ENCODE measurements around the gene NCL. TPM values are rescaled to one million over a fixed set of nuclear protein-coding genes. Genes with fewer than 3 reads are reported as not detected.

NCL gene
- total RNA-seq, 4 donors from 2014 or later = 104 to 220 (median 175) TPM

GRCh38 chr2:231488331-231488730 lies 24.0 kb upstream of the NCL start:
- Histone ChIP-seq H3K36me3 (no peaks in the 10 kb centered on the region), H3K27me3 (no peaks in the 10 kb centered on the region), H3K27ac (no peak overlapping the region), H3K4me3 (no peak overlapping the region), H3K4me1 (peaks cover 0 to 7% (median under 1%) of the 10 kb centered on the region in 3 donors), H3K9me3 (no peaks in the 10 kb centered on the region)
- intact Hi-C loops (cut with DNase I) = loop anchor here (10.0 kb wide), 1 partner anchor 66 kb away; no protein-coding TSS in a partner anchor
- DNase-seq = no peak
- TF ChIP-seq POLR2A (IDR thresholded peaks at IDR 0.05) (no peak), CTCF (IDR thresholded peaks at IDR 0.05) (no peak)
- 91 to 93% methylated on average over 5 of the region's 5 CpGs for WGBS, 2 donors

GRCh38 chr2:231486851-231487596 lies 22.7 kb upstream of the NCL start:
- Histone ChIP-seq H3K4me3 (no peak overlapping the region), H3K4me1 (peaks cover 3 to 20% (median 5%) of the 10 kb centered on the region in 3 donors), H3K27ac (no peak overlapping the region), H3K36me3 (no peaks in the 10 kb centered on the region), H3K9me3 (no peaks in the 10 kb centered on the region), H3K27me3 (no peaks in the 10 kb centered on the region)
- TF ChIP-seq POLR2A (IDR thresholded peaks at IDR 0.05) (no peak), CTCF (IDR thresholded peaks at IDR 0.05) (no peak)
- DNase-seq = no peak
- WGBS, 2 donors = 85 to 86% methylated on average over 6 of the region's 6 CpGs
- intact Hi-C loops (cut with DNase I) = loop anchor here (10.0 kb wide), 1 partner anchor 68 kb away; no protein-coding TSS in a partner anchor

GRCh38 chr2:231483398-231484329 lies 19.4 kb upstream of the NCL start:
- intact Hi-C loops (cut with DNase I) = loop anchor here (10.0 kb wide), 1 partner anchor 71 kb away; no protein-coding TSS in a partner anchor
- Histone ChIP-seq H3K4me1 (peaks cover 3 to 20% (median 5%) of the 10 kb centered on the region in 3 donors), H3K4me3 (peak overlapping the region; percentile 34 to 69 (median 48)), H3K36me3 (no peaks in the 10 kb centered on the region), H3K27me3 (no peaks in the 10 kb centered on the region), H3K27ac (peak overlapping the region; percentile 65 to 84 (median 80)), H3K9me3 (no peaks in the 10 kb centered on the region)
- DNase-seq = no peak
- TF ChIP-seq CTCF (IDR thresholded peaks at IDR 0.05) (no peak), POLR2A (IDR thresholded peaks at IDR 0.05) (no peak)
- WGBS, 2 donors = 44 to 64% methylated on average over 11 to 55 of the region's 65 CpGs

GRCh38 chr2:231482806-231483391 lies 18.6 kb upstream of the NCL start:
- no peaks in the 10 kb centered on the region for H3K36me3 ChIP-seq
- intact Hi-C loops (cut with DNase I) = loop anchor here (10.0 kb wide), 1 partner anchor 72 kb away; no protein-coding TSS in a partner anchor
- H3K4me1 ChIP-seq = peaks cover 3 to 20% (median 5%) of the 10 kb centered on the region in 3 donors
- TF ChIP-seq CTCF (IDR thresholded peaks at IDR 0.05) (peak; percentile 64 to 89 (median 84)), POLR2A (IDR thresholded peaks at IDR 0.05) (no peak)
- DNase-seq = no peak
- no peaks in the 10 kb centered on the region for H3K27me3 ChIP-seq
- no peaks in the 10 kb centered on the region for H3K9me3 ChIP-seq
- peak overlapping the region; percentile 34 to 69 (median 48) for H3K4me3 ChIP-seq
- 43 to 55% methylated on average over 2 of the region's 36 CpGs for WGBS, 2 donors
- peak overlapping the region; percentile 65 to 84 (median 80) for H3K27ac ChIP-seq

All from esophagus squamous epithelium (tissue), 5 donors.